ENCODE measurements around the gene ZNF330.

DNA sequence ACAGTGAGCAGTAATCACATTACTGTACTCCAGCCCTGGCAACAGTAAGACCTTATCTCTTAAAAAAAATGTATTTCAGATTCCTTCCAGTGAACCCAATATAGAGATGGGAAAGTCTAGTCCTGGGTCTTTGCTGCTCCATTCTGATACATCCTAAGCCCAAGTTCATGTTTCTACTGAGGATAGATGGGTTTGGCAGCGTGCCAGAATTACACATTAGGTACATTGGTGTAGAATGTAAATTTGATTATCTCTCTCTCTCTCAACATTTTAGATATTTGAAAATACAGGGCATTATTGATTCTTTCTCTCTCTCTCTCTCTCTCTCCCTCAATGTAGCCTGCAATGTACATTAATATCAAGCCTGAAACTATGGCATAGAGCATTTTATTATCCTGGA lies 43.5 kb upstream of the ZNF330 start:
- TF ChIP-seq, protein P1, sequence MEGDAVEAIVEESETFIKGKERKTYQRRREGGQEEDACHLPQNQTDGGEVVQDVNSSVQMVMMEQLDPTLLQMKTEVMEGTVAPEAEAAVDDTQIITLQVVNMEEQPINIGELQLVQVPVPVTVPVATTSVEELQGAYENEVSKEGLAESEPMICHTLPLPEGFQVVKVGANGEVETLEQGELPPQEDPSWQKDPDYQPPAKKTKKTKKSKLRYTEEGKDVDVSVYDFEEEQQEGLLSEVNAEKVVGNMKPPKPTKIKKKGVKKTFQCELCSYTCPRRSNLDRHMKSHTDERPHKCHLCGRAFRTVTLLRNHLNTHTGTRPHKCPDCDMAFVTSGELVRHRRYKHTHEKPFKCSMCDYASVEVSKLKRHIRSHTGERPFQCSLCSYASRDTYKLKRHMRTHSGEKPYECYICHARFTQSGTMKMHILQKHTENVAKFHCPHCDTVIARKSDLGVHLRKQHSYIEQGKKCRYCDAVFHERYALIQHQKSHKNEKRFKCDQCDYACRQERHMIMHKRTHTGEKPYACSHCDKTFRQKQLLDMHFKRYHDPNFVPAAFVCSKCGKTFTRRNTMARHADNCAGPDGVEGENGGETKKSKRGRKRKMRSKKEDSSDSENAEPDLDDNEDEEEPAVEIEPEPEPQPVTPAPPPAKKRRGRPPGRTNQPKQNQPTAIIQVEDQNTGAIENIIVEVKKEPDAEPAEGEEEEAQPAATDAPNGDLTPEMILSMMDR (IDR thresholded peaks at IDR 0.05) = no peak
- TF ChIP-seq POLR2A (IDR thresholded peaks at IDR 0.05; ENCODE audit: low read length) = no peak
- TF ChIP-seq EP300 (IDR thresholded peaks at IDR 0.05) = no peak
- TF ChIP-seq JUN (IDR thresholded peaks at IDR 0.05) = no peak
- no peak for TF ChIP-seq ZFP36 (IDR thresholded peaks at IDR 0.05; ENCODE audit: borderline replicate concordance, partially characterized antibody)
- no peak for TF ChIP-seq MYC (IDR thresholded peaks at IDR 0.05; ENCODE audit: borderline replicate concordance, low read length)
- no peak for TF ChIP-seq NR3C1 (IDR thresholded peaks at IDR 0.05)
- TF ChIP-seq ZC3H11A (IDR thresholded peaks at IDR 0.05) = no peak
